Endothelial cell of hepatic sinusoid (primary cell): Measurements from ENCODE around the gene AEBP2.

Source experiments
- in situ Hi-C: cut with HindIII; loops from 2 replicates; pipeline ENCODE4 v1.10.0; 2017; ENCODE audit warnings: low sequenced_read_pairs

Gene AEBP2

GRCh38 chr12:19498099-19498498 lies 58.8 kb downstream of the AEBP2 start:
- in situ Hi-C loops = no loop called here

GRCh38 chr12:19499030-19499429 lies 59.7 kb downstream of the AEBP2 start:
- in situ Hi-C loops = no loop called here

DNA sequence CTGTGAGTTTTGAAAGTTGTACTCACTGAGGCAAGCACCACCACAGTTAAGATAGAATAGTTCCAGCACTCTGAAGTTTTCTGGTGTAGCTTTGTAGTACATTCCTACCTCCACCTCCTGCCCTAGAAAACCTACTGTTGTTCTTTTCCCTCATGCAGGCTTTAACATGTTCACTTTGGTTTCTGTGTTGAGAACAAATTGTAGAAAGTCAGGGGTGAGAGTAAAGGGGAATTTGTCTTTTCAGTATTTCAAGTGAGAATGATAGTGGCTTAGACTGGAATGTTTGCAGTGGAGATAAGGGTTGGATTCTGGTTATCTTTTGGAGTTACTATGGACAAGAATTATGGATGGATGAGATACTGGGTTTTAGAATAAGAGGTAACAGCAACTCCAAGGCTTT lies 67.2 kb downstream of the AEBP2 start:
- in situ Hi-C loops = no loop called here

- in situ Hi-C loops = no loop called here
Observed at GRCh38 chr12:19507823-19508222, 68.5 kb downstream of the AEBP2 start.

GRCh38 chr12:19510461-19510860 lies 71.2 kb downstream of the AEBP2 start:
- in situ Hi-C loops = no loop called here

GRCh38 chr12:19515179-19515578 lies 75.9 kb downstream of the AEBP2 start:
- in situ Hi-C loops = no loop called here

DNA sequence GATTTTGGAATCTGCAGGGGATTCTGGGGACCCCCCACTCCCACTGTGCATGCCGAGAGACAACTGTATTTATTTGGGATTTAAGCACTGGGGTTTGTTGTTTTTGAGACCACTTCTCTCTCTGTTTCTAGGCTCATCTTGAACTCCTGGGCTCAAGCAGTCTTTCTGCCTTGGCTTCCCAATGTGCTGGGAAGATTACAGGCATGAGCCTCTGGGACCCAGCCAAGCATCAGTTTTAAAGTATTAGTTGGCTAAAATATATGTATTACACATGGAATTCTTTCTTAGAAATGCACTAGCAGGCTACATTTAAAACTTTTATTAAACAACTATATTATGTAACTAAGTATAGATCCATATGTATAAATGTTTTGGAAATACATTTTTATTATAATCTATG lies 78.3 kb downstream of the AEBP2 start:
- in situ Hi-C loops = no loop called here

GRCh38 chr12:19518209-19518608 lies 78.9 kb downstream of the AEBP2 start:
- in situ Hi-C loops = no loop called here

DNA sequence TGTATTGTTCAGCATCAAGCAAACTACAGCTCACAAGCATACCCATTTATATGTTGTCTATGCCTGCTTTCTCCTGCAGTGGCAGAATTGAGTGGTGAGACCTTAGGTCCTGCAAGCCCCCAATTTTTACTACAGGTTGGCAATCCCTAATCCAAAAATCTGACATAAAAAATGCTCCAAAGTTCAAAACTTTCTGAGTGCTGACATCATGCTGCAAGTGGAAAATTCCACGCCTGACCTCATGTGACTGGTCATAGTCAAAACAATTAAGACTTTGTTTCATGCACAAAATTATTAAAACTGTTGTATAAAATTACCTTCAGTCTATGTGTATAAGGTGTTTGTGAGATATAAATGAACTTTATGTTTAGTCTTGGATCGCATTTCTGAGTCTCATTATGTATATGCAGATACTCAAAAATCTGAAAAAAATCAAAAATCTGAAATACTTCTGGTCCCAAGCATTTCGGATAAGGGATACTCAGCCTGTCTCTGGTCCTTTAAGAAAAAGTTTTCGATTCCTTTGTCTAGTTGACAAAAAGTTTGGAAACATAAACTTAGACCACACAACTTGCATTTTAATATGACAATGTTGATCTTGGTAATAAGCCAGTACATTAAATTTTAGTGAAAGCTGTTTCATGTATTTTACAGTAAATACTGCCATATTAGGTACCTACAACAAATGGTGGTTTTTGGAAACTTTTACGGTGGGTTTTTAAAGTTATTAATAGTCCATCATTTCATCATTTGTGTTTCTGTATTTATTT lies 81.5 kb downstream of the AEBP2 start:
- in situ Hi-C loops = no loop called here

DNA sequence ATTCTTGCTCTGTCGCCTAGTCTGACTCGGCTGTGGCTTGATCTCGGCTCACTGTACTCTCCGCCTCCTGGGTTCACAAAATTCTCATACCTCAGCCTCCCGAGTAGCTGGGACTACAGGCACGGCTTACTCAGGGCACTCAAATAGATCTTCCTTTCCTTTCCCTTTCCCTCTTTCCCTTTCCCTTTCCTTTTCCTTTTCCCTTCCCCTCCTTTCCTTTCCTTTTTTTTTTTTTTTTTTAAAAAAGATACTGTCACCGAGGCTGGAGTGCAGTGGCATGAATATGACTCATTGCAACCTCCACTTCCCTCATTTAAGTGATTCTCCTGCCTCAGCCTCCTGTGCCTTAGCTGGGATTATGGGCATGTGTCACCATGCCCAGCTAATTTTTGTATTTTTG lies 86.0 kb downstream of the AEBP2 start:
- in situ Hi-C loops = no loop called here

DNA sequence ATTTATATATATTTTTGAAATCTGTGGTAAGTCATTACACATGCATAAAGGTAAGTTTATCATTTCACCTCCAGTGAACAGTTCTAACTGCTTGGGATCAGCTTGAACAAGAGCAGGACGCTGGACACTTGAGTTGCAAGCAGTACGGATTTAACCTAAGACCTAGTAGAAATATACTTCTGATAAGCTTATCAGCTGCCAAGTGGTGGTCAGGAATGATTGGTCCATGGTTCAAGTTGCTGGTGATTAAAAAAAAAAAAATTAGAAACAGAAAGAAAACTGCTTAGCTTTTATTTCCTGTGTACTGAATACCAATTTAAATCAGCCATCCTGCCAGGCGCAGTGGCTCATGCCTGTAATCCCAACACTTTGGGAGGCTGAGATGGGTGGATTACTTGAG lies 88.6 kb downstream of the AEBP2 start:
- in situ Hi-C loops = no loop called here

GRCh38 chr12:19528750-19529149 lies 89.5 kb downstream of the AEBP2 start:
- in situ Hi-C loops = no loop called here

- in situ Hi-C loops = no loop called here
Observed at GRCh38 chr12:19529951-19530636, 90.8 kb downstream of the AEBP2 start.

GRCh38 chr12:19530637-19531023 lies 91.3 kb downstream of the AEBP2 start:
- in situ Hi-C loops = no loop called here

- in situ Hi-C loops = no loop called here
Observed at GRCh38 chr12:19533567-19533966, 94.3 kb downstream of the AEBP2 start.

GRCh38 chr12:19539071-19539470 lies 99.8 kb downstream of the AEBP2 start:
- in situ Hi-C loops = no loop called here

DNA sequence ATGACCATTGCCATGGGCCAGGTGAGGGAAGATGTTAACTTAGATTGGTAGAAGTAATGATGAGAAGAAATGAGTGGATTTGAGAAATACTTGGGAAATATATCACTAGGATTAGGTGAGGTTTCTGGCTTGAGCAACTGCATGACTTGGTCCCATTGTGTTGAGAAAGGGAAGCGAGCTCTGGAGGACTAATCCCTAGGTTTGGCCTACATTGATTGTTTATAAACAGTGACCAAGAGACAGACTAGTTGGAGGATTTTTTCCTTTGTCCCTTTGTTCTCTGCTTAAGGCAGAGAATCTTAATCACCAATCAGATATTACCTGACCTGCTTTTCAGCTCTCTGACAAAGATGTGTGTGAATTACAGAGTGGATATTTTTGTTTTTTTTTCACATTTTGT lies 100.5 kb downstream of the AEBP2 start:
- in situ Hi-C loops = no loop called here

- in situ Hi-C loops = no loop called here
Observed at GRCh38 chr12:19542606-19543005, 103.3 kb downstream of the AEBP2 start.

- in situ Hi-C loops = no loop called here
Observed at GRCh38 chr12:19544353-19544752, 105.1 kb downstream of the AEBP2 start.

DNA sequence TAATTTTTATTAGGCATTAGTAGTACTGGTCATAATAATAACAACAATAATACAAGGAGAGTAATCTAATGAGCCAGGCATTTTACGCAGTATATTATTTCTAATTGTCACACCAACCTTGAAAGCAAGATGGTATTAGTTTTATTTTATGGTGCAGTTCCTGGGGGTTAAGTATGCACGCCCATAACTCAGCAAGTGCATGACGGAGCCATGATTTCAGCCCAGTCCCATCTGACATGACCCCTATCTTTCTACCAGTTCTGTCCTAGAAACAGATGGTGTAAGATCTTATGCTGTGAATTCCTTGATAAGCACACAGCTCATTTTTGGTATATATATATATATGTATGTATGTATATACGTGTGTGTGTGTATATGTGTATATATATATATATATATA lies 106.0 kb downstream of the AEBP2 start:
- in situ Hi-C loops = no loop called here

GRCh38 chr12:19546027-19546426 lies 106.7 kb downstream of the AEBP2 start:
- in situ Hi-C loops = no loop called here

DNA sequence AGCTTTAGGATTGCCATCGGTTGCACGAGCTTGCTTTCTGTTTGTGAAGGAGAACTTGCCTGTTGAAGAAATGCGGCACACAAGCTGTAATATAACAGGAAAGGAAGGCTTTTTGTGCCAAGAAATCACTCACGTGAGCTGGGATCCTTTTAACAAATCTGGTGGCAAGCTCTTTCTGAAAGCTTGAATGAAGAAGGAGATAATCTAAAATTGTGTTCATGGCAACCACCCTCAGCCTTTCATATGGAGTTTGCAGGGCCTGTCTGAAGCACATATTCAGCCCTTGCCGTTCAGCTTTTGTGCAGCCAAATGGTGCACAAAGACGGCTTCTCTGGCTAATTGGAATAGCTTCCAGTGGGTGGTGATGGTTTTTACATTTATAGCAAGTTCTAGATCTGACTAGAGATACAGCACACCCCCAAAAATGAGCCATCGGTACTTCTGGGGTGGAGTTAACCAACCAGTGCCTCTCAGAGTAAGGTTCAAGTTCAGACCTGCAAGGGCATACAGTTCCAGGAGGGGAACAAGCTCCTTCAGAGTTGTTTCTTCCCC lies 107.4 kb downstream of the AEBP2 start:
- in situ Hi-C loops = no loop called here
